ENCODE measurements around the gene NDUFS1.
A peak's percentile ranks its signal among the peaks of the same experiment; 100 is the strongest.
"Not testable (repeated sequence)": the region's sequence is repeated elsewhere in the genome, so short reads cannot be mapped to it uniquely, and the experiment has no call there.

Gene NDUFS1

DNA sequence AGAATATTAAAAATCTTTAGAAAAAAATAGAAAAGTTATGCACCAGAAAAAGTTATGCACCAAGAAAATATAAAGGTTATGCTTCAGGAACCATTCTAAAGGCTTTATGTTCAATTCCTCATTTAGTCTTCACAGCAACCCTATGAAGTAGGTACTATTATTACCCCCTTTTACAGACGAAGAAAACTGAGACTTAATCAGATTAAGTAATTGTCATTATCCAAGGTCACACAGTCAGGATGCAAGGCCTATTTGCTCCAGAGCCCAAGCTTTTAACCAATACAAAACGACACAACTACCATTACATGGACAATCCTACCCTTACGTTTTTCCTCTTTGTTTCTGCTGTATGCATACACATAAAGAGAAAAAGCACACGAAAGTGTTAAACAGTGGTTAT is 78.3 kb downstream of the NDUFS1 start:
- no peaks in the 10 kb centered on the region for H3K9me3 ChIP-seq (ENCODE audit: control insufficient read depth, low read length)
- no peak for DNase-seq (ENCODE audit: low read depth)
- no peaks in the 10 kb centered on the region for H3K36me3 ChIP-seq (ENCODE audit: control insufficient read depth, insufficient read depth, low read length, severe bottlenecking)
- H3K4me3 ChIP-seq (ENCODE audit: low read length) = no peak overlapping the region
- H3K4me1 ChIP-seq (ENCODE audit: control insufficient read depth, insufficient read depth, low read length) = peaks cover 12% of the 10 kb centered on the region
- H3K9ac ChIP-seq (ENCODE audit: low read length) = no peak overlapping the region
- H3K27me3 ChIP-seq (replicated peaks; ENCODE audit: control insufficient read depth, insufficient read depth, low read length) = no peaks in the 10 kb centered on the region

DNA sequence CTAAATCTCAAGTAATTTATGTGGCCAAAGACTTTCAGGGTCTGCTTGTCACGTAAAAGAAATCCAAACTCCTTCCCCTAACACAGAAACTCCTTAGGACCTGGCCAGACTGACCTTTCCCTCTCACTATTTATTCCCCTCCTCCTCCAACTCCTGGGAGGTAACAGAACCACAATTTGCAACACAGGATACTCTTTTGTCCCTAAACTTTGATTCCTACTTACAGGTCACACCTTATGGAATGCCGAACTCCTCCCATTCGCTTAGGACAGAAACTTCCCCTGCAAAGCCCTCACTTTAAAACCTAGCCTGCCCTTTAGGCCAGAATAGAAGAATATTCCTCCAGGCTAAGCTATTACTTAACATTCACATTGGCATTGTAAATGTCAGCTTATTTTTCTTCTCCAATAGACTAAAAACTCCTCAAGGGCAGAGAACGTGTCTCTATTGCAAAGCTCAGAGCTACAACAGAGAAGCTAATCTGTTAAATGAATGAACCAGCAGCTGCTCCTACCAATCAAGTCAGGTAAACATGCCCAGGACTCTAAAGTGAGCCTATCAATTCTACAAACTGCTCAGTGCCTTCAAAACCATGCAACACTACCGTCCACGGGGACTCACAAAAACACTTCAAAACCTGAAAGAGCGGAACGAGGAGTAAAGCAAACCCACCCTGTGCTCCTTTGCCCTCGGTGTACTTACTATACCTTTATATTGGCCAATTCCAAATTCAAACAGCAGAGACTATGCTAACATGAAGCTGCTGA is 79.4 kb downstream of the NDUFS1 start:
- no peak for DNase-seq (ENCODE audit: low read depth)
- Histone ChIP-seq H3K9ac (ENCODE audit: low read length) (no peak overlapping the region), H3K36me3 (ENCODE audit: control insufficient read depth, insufficient read depth, low read length, severe bottlenecking) (no peaks in the 10 kb centered on the region), H3K4me1 (ENCODE audit: control insufficient read depth, insufficient read depth, low read length) (peaks cover 12% of the 10 kb centered on the region), H3K27me3 (replicated peaks; ENCODE audit: control insufficient read depth, insufficient read depth, low read length) (no peaks in the 10 kb centered on the region), H3K9me3 (ENCODE audit: control insufficient read depth, low read length) (no peaks in the 10 kb centered on the region), H3K4me3 (ENCODE audit: low read length) (no peak overlapping the region)

DNA sequence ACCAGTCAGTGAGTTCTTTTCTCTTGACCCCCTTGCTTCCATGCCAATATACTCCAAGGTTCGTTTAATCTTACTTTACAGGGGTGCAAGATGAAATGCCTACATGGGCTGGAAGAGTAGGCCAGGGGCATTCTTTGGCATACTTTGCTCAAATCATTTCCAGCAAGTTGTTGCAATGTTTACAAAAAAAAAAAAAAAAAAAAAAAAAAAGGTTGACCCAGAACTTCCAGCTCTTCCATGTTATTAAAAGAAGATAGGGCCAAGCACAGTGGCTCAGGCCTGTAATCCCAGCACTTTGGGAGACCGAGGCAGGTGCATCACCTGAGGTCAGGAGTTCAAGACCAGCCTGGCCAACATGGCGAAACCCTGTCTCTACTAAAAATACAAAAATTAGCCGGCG is 81.4 kb downstream of the NDUFS1 start:
- H3K4me1 ChIP-seq (ENCODE audit: control insufficient read depth, insufficient read depth, low read length); H3K36me3 ChIP-seq (ENCODE audit: control insufficient read depth, insufficient read depth, low read length, severe bottlenecking); H3K9me3 ChIP-seq (ENCODE audit: control insufficient read depth, low read length); H3K9ac ChIP-seq (ENCODE audit: low read length); H3K27me3 ChIP-seq (replicated peaks; ENCODE audit: control insufficient read depth, insufficient read depth, low read length); H3K4me3 ChIP-seq (ENCODE audit: low read length): not testable (repeated sequence)
- peak; percentile 2 for DNase-seq (ENCODE audit: low read depth)

DNA sequence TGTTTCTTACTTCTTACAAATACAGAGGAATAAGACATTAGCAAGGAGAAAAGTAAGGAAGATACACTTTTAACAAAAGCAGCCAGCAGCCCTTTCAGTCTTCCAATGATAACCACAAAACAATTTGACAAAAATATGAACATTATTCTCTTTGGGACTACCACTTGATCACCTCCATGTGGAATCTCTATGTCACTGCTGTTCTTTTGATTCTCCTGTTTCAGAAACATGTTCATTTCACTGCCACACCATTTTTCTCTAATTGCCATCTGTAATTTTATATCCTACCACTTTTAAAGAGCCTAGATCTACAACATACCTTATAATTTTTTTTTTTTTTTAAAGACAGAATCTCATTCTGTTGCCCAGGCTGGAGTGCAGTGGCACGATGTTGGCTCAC is 84.1 kb downstream of the NDUFS1 start:
- no peak overlapping the region for H3K4me3 ChIP-seq (ENCODE audit: low read length)
- no peak overlapping the region for H3K9ac ChIP-seq (ENCODE audit: low read length)

DNA sequence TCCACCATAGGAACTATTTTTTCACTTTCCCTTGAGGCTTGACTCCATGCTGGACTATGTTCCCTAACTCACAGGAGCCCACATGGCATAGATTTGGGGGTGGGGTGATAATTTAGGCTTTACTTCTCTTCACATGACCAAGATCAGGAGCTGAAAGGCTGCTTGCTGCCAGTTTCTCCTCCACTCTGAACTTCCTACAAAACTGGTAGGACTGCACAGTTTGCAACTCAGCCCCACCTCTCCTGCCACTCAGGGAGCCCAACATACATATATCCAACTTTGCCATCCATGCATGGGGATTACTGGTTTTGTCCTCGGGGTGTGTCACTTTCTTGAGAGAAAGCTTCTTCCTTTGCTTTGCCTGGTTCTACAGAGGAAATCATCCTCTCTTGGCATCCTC is 87.4 kb downstream of the NDUFS1 start:
- no peak for DNase-seq (ENCODE audit: low read depth)
- Histone ChIP-seq H3K36me3 (ENCODE audit: control insufficient read depth, insufficient read depth, low read length, severe bottlenecking) (no peaks in the 10 kb centered on the region), H3K27me3 (replicated peaks; ENCODE audit: control insufficient read depth, insufficient read depth, low read length) (no peaks in the 10 kb centered on the region), H3K4me1 (ENCODE audit: control insufficient read depth, insufficient read depth, low read length) (no peaks in the 10 kb centered on the region), H3K4me3 (ENCODE audit: low read length) (no peak overlapping the region), H3K9ac (ENCODE audit: low read length) (no peak overlapping the region), H3K9me3 (ENCODE audit: control insufficient read depth, low read length) (no peaks in the 10 kb centered on the region)

More for the DNA sequence above, 84.1 kb downstream of the NDUFS1 start:
- Histone ChIP-seq H3K27me3 (replicated peaks; ENCODE audit: control insufficient read depth, insufficient read depth, low read length) (no peaks in the 10 kb centered on the region), H3K36me3 (ENCODE audit: control insufficient read depth, insufficient read depth, low read length, severe bottlenecking) (no peaks in the 10 kb centered on the region), H3K4me1 (ENCODE audit: control insufficient read depth, insufficient read depth, low read length) (peaks cover 6% of the 10 kb centered on the region), H3K9me3 (ENCODE audit: control insufficient read depth, low read length) (no peaks in the 10 kb centered on the region)
- no peak for DNase-seq (ENCODE audit: low read depth)

GRCh38 chr2:206069417-206069816 is 89.8 kb downstream of the NDUFS1 start:
- Histone ChIP-seq H3K27me3 (replicated peaks; ENCODE audit: control insufficient read depth, insufficient read depth, low read length) (no peaks in the 10 kb centered on the region), H3K4me3 (ENCODE audit: low read length) (no peak overlapping the region), H3K4me1 (ENCODE audit: control insufficient read depth, insufficient read depth, low read length) (no peaks in the 10 kb centered on the region), H3K36me3 (ENCODE audit: control insufficient read depth, insufficient read depth, low read length, severe bottlenecking) (no peaks in the 10 kb centered on the region), H3K9ac (ENCODE audit: low read length) (no peak overlapping the region), H3K9me3 (ENCODE audit: control insufficient read depth, low read length) (no peaks in the 10 kb centered on the region)
- no peak for DNase-seq (ENCODE audit: low read depth)

DNA sequence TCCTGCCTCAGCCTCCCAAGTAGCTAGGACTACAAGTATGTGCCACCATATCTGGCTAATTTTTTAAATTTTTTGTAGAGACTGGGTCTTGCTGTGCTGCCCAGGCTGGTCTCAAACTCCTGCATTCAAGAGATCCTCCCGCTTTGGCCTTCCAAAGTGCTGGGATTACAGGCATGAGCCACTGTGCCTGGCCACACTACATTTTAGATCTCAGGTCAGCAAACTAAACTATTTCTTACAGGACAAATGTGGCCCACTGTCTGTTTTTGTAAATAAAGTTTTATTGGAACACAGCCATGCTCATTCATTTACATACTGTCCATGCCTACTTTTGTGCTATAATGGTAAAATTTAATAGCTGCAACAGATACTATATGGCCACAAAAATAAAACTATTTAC is 91.0 kb downstream of the NDUFS1 start:
- H3K4me1 ChIP-seq (ENCODE audit: control insufficient read depth, insufficient read depth, low read length) = no peaks in the 10 kb centered on the region
- no peak for DNase-seq (ENCODE audit: low read depth)
- no peak overlapping the region for H3K9ac ChIP-seq (ENCODE audit: low read length)
- H3K27me3 ChIP-seq (replicated peaks; ENCODE audit: control insufficient read depth, insufficient read depth, low read length) = no peaks in the 10 kb centered on the region
- no peaks in the 10 kb centered on the region for H3K9me3 ChIP-seq (ENCODE audit: control insufficient read depth, low read length)
- H3K36me3 ChIP-seq (ENCODE audit: control insufficient read depth, insufficient read depth, low read length, severe bottlenecking) = peaks cover 2% of the 10 kb centered on the region
- H3K4me3 ChIP-seq (ENCODE audit: low read length) = no peak overlapping the region

Measured in adipocyte (in vitro differentiated cells).